ENCODE results near the gene ZNF618.

DNA sequence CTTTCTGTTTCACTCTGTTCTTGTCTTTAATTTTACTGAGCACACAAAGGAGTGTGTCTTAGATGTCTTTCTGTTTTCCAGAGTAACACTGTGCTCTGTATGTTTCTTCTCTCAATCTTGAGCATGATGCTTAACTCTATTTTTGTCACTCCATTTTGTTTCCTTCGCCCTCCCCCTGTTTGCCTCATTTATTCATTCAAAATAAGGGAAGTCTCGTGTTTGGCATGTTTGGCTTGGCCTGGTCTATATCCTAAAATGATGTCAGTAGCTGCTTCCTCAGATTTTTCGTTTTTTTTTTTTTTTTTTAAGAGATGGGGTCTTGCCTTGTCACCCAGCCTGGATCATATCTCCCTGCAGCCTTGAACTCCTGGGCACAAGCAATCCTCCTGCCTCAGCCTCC, 22.0 kb downstream of the ZNF618 start:
- TF ChIP-seq, protein P1, sequence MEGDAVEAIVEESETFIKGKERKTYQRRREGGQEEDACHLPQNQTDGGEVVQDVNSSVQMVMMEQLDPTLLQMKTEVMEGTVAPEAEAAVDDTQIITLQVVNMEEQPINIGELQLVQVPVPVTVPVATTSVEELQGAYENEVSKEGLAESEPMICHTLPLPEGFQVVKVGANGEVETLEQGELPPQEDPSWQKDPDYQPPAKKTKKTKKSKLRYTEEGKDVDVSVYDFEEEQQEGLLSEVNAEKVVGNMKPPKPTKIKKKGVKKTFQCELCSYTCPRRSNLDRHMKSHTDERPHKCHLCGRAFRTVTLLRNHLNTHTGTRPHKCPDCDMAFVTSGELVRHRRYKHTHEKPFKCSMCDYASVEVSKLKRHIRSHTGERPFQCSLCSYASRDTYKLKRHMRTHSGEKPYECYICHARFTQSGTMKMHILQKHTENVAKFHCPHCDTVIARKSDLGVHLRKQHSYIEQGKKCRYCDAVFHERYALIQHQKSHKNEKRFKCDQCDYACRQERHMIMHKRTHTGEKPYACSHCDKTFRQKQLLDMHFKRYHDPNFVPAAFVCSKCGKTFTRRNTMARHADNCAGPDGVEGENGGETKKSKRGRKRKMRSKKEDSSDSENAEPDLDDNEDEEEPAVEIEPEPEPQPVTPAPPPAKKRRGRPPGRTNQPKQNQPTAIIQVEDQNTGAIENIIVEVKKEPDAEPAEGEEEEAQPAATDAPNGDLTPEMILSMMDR (IDR thresholded peaks at IDR 0.05) = no peak
- TF ChIP-seq POLR2A (IDR thresholded peaks at IDR 0.05) (no peak), POLR2AphosphoS5 (IDR thresholded peaks at IDR 0.05) (no peak)
